Activated effector memory CD4-positive, alpha-beta T cell treated with Interleukin-2 at 50 U/mL for 16 hours (primary cell): Measurements from ENCODE around the gene RFTN2.
"Not testable (repeated sequence)": the region's sequence is repeated elsewhere in the genome, so short reads cannot be mapped to it uniquely, and the experiment has no call there.

Source experiments
- DNase-seq: peaks from one replicate; pipeline ENCODE4 v3.0.0-alpha.2; 2020

Gene RFTN2

GRCh38 chr2:197674060-197674459 is 1.3 kb downstream of the RFTN2 start:
- no peak for DNase-seq

- DNase-seq = no peak
Measured at GRCh38 chr2:197673606-197674005, 1.8 kb downstream of the RFTN2 start.

GRCh38 chr2:197673106-197673505 is 2.3 kb downstream of the RFTN2 start:
- no peak for DNase-seq

- DNase-seq = no peak
Measured at GRCh38 chr2:197672371-197672893, 3.0 kb downstream of the RFTN2 start.

- DNase-seq = no peak
Measured at GRCh38 chr2:197669077-197669476, 6.3 kb downstream of the RFTN2 start.

GRCh38 chr2:197668296-197668695 is 7.1 kb downstream of the RFTN2 start:
- no peak for DNase-seq

- DNase-seq = no peak
Measured at GRCh38 chr2:197666277-197666676, 9.1 kb downstream of the RFTN2 start.

GRCh38 chr2:197661626-197662025 is 13.8 kb downstream of the RFTN2 start:
- no peak for DNase-seq

GRCh38 chr2:197657562-197657961 is 17.8 kb downstream of the RFTN2 start:
- DNase-seq = no peak

GRCh38 chr2:197647961-197648690 is 27.3 kb downstream of the RFTN2 start:
- no peak for DNase-seq

- DNase-seq = no peak
Measured at GRCh38 chr2:197641666-197642065, 33.7 kb downstream of the RFTN2 start.

GRCh38 chr2:197640571-197641122 is 34.7 kb downstream of the RFTN2 start:
- not testable (repeated sequence) for DNase-seq

GRCh38 chr2:197633109-197633657 is 42.2 kb downstream of the RFTN2 start:
- no peak for DNase-seq

- no peak for DNase-seq
Measured at GRCh38 chr2:197628043-197628500, 47.3 kb downstream of the RFTN2 start.

- DNase-seq = no peak
Measured at GRCh38 chr2:197626965-197627625, 48.3 kb downstream of the RFTN2 start.

GRCh38 chr2:197620133-197620532 is 55.3 kb downstream of the RFTN2 start:
- DNase-seq = no peak

GRCh38 chr2:197615016-197615652 is 60.3 kb downstream of the RFTN2 start:
- DNase-seq = no peak

GRCh38 chr2:197614532-197614931 is 60.9 kb downstream of the RFTN2 start:
- no peak for DNase-seq

GRCh38 chr2:197613509-197613987 is 61.8 kb downstream of the RFTN2 start:
- no peak for DNase-seq

- DNase-seq = no peak
Measured at GRCh38 chr2:197606180-197606579, 69.2 kb downstream of the RFTN2 start.

- no peak for DNase-seq
Measured at GRCh38 chr2:197604117-197604860, 71.1 kb downstream of the RFTN2 start.

- DNase-seq = no peak
Measured at GRCh38 chr2:197601726-197602125, 73.7 kb downstream of the RFTN2 start.
